HG03439 (cell line): ENCODE results near the gene CCDC68.
"Not testable (repeated sequence)": the region's sequence is repeated elsewhere in the genome, so short reads cannot be mapped to it uniquely, and the experiment has no call there.

Experiments used
- ATAC-seq: cut with Tn5 transposase; IDR thresholded peaks from one replicate; pipeline ENCODE4 v1.9.1; 2021; ENCODE audit warnings: mild to moderate bottlenecking, moderate library complexity; ENCODE audit not compliant: unreplicated experiment

Gene CCDC68

GRCh38 chr18:54958704-54959625, at the start of gene CCDC68:
CCDC68 (minus strand) TSS chr18:54959461; CDS start chr18:54942791, 16,670 bp downstream.
- no peak for ATAC-seq

GRCh38 chr18:55007602-55008001, 48.3 kb upstream of the CCDC68 start:
- ATAC-seq: no peak

- ATAC-seq: no peak
These were observed 44.4 kb upstream of the CCDC68 start for GRCh38 chr18:55003695-55004094.

GRCh38 chr18:55002261-55002660, 43.0 kb upstream of the CCDC68 start:
- no peak for ATAC-seq

- ATAC-seq: no peak
These were observed 42.2 kb upstream of the CCDC68 start for GRCh38 chr18:55001394-55002024.

- no peak for ATAC-seq
These were observed 41.3 kb upstream of the CCDC68 start for GRCh38 chr18:55000529-55000928.

GRCh38 chr18:54999016-54999415, 39.8 kb upstream of the CCDC68 start:
- no peak for ATAC-seq

- ATAC-seq: no peak
These were observed 36.3 kb upstream of the CCDC68 start for GRCh38 chr18:54995421-54996143.

GRCh38 chr18:54991981-54992380, 32.7 kb upstream of the CCDC68 start:
- ATAC-seq: no peak

- ATAC-seq: no peak
These were observed 25.6 kb upstream of the CCDC68 start for GRCh38 chr18:54984908-54985307.

- no peak for ATAC-seq
These were observed 24.5 kb upstream of the CCDC68 start for GRCh38 chr18:54983791-54984190.

- peak; percentile 65 for ATAC-seq
These were observed 23.9 kb upstream of the CCDC68 start for GRCh38 chr18:54983041-54983686.

GRCh38 chr18:54981076-54981475, 21.8 kb upstream of the CCDC68 start:
- no peak for ATAC-seq

GRCh38 chr18:54975598-54975997, 16.3 kb upstream of the CCDC68 start:
- ATAC-seq: no peak

- ATAC-seq: no peak
These were observed 13.8 kb upstream of the CCDC68 start for GRCh38 chr18:54973046-54973445.

GRCh38 chr18:54968807-54969206, 9.5 kb upstream of the CCDC68 start:
- ATAC-seq: no peak

GRCh38 chr18:54968237-54968636, 9.0 kb upstream of the CCDC68 start:
- not testable (repeated sequence) for ATAC-seq

- ATAC-seq: no peak
These were observed 8.5 kb upstream of the CCDC68 start for GRCh38 chr18:54967786-54968185.

- ATAC-seq: no peak
These were observed 5.5 kb upstream of the CCDC68 start for GRCh38 chr18:54964741-54965140.

GRCh38 chr18:54962919-54963645, 3.8 kb upstream of the CCDC68 start:
- no peak for ATAC-seq
